NOMO-1 (cell line): ENCODE data around the gene RPLP1.

ENCODE experiments used
- DNase-seq, 2 experiments: peaks; one replicate each; lab custom pipeline; 2025; ENCODE audit not compliant: unreplicated experiment in 2 of 2; lab: John Stamatoyannopoulos, UW

Gene RPLP1

GRCh38 chr15:69452692-69453521 lies at the start of gene RPLP1:
Gene RPLP1, plus strand, starts transcription at chr15:69452818. Its CDS starts 131 bp downstream, at chr15:69452949.
- DNase-seq = peak; percentile 91 to 93

GRCh38 chr15:69403594-69403993 lies 49.0 kb upstream of the RPLP1 start:
- no peak for DNase-seq

GRCh38 chr15:69405110-69405509 lies 47.5 kb upstream of the RPLP1 start:
- no peak for DNase-seq

GRCh38 chr15:69407719-69408400 lies 44.8 kb upstream of the RPLP1 start:
- no peak for DNase-seq

- DNase-seq = no peak
Observed at GRCh38 chr15:69408841-69409240, 43.8 kb upstream of the RPLP1 start.

GRCh38 chr15:69410248-69410874 lies 42.3 kb upstream of the RPLP1 start:
- DNase-seq = no peak

- DNase-seq = no peak
Observed at GRCh38 chr15:69412274-69412673, 40.3 kb upstream of the RPLP1 start.

GRCh38 chr15:69412701-69413100 lies 39.9 kb upstream of the RPLP1 start:
- DNase-seq = no peak

- peak; percentile 89 to 91 for DNase-seq
Observed at GRCh38 chr15:69413822-69414700, 38.6 kb upstream of the RPLP1 start, which contains the start of gene KIF23. Gene KIF23, plus strand, starts transcription at chr15:69414349. Its CDS starts 117 bp downstream, at chr15:69414466.

GRCh38 chr15:69414701-69415167 lies 37.9 kb upstream of the RPLP1 start:
- peak; percentile 13 to 53 for DNase-seq

GRCh38 chr15:69415381-69415780 lies 37.2 kb upstream of the RPLP1 start:
- DNase-seq = no peak

GRCh38 chr15:69417581-69417980 lies 35.0 kb upstream of the RPLP1 start:
- no peak for DNase-seq

- DNase-seq = no peak
Observed at GRCh38 chr15:69421498-69421897, 31.1 kb upstream of the RPLP1 start.

- no peak for DNase-seq
Observed at GRCh38 chr15:69422336-69422895, 30.2 kb upstream of the RPLP1 start.

GRCh38 chr15:69424001-69424400 lies 28.6 kb upstream of the RPLP1 start:
- DNase-seq = no peak

- no peak for DNase-seq
Observed at GRCh38 chr15:69424748-69425413, 27.7 kb upstream of the RPLP1 start.

GRCh38 chr15:69433831-69434230 lies 18.8 kb upstream of the RPLP1 start:
- no peak for DNase-seq

- no peak for DNase-seq
Observed at GRCh38 chr15:69434238-69434637, 18.4 kb upstream of the RPLP1 start.

GRCh38 chr15:69434679-69435078 lies 17.9 kb upstream of the RPLP1 start:
- DNase-seq = no peak

GRCh38 chr15:69435985-69436384 lies 16.6 kb upstream of the RPLP1 start:
- DNase-seq = peak; percentile 51 to 84
